ENCODE data around the gene FYCO1.

The FYCO1 gene

DNA sequence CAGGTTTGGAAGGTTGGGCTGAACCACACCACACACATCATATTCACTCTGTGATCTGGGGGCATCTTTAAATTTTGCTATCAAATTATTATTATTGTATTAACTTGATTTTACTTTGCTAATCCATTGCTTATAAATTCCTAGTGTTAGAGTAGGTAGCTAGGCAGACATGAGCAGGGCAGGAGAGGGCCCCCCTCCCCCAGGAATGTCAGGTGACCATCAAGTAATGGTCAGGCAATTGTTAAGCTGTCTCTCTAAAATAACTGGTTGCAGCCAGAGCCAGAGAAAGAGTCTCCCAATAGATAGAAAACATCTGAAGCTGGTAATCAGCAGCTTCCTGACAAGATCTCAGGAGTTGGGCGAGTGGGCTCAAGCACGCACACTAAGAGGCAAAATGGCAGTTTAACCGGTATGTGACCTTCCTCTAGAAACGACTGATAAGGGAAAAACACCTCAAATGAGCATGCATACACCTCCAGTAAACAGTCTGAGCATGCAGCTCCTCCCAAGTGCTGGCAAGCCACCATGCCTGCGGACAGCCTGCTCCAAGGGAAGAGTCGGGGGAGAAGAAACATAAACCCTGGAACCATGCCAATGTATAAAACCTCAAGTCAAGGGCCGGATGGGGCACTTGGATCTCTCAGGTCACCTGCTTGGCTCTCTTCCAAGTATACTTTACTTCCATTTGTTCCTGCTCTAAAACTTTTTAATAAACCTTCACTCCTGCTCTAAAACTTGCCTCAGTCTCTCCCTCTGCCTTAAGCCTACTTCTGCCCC, 55.4 kb downstream of the FYCO1 start:
- no peak for DNase-seq

DNA sequence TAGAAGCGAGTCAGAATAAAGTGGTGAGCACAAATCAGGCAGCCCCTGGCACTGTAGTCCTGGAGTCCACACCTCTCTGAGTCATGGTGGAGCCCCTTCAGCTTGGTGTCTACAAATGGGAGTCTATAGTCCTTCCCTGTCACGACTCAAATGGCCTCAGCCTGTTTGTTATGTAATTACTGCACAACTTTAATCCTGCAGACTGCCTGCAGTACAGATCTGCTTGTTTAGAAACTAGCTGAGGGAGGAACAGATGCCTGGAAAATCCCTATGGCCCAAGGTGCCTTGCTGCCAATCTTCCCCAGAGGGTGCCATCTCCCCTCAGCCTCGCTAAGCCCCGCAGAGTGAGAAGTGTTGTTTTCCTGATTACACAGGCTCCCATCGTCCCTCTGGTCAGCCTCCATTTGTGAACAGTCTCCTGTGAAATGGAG, 56.3 kb downstream of the FYCO1 start:
- DNase-seq = no peak

DNA sequence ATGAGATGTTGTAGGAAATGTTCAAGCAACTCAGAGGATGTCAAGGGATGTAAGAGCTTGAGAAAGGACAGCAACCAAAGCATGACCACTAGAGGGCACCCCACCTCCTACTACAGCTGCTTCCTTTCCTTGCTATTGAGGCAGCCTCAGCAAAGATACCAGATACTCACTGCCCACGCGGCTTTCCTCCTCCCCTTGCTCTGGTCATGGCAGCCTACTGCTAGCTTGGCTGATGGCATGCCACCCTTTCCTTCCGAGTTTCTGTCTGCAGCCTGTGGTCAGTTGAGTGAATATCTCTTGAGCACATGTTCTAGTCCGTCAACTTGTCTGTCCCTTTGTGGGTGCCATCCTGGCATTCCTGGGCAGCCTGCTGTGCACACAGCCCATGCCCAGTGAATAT, 56.8 kb downstream of the FYCO1 start:
- peak; percentile 19 for DNase-seq

DNA sequence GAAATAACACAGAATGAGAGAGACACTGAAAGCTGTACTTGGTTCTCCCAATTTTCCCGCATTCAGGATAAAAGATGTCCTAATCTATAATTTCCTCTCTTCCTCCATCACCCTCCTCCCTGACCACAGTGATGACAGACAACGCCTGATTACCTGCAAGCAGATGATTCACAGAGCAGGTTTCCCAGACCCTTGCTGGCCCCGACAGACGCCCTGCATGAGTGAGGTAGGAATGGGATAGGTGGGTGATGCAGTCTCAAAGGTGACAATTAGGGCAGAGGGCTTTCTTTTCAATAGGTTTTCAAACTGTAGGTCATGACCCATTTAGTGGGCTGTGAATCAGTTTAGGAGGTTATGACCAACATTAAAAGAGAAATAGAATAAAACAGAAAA, 57.6 kb downstream of the FYCO1 start:
- no peak for DNase-seq

DNA sequence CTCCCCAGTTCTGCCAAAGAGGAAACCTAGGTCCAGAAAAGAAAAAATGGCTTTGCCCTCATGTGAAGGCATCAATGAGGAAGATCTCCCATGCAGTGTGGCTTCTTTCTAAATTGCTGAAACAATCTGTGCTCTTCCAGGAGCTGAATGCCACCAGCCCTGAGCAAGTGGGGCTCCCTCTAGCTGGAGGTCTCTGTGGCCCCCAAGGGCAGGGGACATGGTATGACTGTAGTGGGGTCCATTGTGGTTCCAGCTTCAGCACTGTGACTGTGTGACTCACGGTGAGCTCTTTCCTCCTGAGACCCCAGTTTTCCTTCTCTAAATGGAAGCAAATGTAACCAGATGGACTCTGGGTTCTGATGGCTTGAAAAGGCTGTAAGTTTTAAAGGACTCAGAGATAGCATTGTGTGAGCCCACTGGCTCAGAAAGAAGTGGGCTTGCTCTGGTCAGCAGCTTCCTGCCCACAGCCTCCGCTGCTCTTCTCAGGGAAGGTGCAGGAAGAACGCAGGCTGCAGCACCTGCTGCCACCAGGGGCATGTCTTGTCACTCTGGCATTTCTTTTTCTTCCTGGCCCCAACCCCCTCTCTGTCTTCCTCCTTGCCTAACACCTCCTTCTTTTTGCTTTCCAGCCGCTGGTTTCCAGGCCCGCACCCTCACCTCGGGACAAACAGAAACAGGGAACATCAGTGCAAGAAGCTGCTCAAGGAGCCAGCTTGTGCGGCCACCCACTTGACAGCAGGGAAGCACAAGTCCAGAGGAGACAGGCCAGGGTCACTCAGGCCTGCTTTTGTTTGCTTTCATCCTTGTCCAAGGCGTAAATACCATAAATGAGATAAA, 58.2 kb downstream of the FYCO1 start:
- no peak for DNase-seq

DNA sequence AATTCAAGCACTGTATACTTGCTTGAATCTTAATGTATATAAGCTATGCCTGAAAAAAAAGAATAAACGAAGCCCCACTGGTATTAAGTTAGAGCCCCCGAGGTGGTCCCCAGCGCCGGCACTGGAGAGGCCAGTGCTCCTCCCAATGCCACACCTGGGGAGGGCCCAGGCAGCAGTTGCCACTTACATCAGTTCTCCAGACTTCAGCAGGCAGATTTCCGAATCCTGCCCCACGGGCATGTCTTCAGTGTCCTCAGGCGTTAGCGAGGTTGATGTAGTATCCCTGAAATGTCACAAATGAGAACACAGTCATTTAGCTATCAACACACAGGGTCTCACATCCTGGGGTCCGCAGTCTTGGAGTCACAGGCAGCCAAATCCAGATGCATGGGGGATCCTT, 59.4 kb downstream of the FYCO1 start:
- no peak for DNase-seq

DNA sequence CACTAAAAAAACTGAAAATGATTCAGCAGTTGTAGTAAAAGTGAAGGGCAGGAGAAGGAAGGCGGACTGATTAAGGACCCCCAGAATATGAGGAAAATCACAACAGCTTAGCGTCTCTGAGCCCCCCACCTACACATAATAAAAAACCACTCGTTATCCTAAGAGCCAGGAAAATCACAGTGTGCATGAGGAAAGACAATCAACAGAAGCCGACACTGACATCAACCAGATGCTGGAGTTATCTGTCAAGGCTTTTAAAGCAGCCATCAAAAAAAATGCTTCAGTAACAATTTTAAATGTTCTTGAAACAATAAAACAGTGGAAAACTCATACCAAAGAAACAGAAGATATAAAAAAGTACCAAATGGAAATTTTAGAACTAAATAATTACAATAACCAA, 62.0 kb downstream of the FYCO1 start:
- DNase-seq = no peak

DNA sequence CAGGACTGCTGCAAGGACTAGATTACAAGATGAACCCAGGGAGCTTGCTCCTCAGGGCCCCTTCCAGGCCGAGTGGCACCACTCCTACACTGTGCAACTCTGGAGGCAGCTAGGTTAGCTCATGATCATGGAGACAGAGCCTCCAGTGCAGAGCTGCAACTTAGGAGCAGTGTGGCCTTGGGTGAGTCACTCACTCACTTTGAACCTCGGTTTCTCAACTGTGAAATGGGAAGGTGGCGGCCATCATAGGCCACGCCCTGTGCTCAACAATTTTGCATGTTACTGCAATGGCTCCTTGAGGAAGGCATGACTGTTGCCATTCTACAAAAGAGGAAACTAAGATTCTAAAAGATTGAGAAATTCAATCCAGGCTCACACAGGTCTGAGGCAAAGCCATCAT, 63.5 kb downstream of the FYCO1 start:
- no peak for DNase-seq

DNA sequence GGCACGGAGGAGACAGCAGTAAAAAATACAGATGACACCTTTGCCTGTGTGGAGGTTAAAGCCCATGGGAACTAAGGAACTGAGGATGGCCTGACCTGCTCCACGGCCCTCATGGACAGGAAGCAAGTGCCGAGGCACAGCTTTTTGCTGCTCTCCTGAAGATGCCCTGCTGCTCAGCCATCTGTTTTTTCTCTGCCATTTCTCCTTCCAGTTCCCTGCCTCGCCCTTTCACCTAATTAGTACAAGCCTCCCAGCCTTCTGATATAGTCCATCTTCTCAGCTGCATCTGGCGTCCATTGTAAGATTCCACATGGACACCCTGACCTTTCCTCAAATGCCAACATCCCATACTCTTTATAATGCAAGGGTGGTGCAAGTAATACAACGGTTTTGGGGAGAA, 64.1 kb downstream of the FYCO1 start:
- no peak for DNase-seq

DNA sequence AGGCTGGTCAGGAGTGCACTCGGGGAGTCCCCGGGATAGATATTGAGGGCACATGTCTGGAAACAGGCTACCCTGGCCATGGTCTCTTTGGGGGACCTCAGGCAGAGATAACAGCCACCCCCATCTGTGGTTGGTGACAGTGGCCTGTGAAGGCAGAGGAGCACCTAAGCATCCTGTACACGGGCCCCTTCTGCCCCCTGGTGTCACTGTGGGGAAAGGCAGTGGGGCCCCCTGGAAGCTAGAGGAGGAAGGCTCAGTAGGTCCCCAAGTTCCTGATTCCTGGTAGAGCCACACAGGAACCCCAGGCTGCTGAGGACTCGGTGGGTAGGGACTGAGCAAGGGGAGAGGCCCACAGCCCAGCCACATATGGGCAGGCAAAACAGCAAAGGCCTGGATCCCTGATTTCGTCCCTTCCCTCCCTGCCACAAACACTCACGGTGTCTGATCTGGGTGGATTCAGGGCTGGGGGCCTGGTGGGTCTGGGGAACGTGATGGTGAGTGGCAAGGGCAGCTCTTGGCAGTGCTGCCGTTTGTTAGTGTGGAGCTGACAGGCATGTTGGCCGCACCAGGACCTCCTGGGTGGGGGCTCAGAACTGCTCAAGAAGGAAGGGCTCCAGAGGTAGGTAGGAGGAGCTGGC, 66.5 kb downstream of the FYCO1 start:
- no peak for DNase-seq

DNA sequence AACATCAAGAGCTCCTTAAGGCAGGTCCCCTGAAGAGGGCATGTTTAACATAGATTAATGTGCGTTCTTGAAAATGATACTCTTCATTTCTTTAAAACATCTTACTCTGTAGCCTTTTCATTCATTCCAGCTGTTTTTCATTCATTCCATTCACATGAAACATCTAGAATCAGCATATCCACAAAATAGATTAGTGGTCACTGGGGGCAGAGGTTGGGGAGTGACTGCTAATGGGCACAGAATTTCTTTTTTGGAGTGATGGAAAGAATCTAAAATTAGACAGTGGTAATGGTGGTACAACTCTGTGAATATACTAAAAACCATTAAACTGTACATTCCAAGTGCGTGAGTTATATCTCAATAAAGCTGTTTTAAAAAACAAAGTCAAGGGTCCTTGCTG, 67.7 kb downstream of the FYCO1 start:
- DNase-seq = no peak

DNA sequence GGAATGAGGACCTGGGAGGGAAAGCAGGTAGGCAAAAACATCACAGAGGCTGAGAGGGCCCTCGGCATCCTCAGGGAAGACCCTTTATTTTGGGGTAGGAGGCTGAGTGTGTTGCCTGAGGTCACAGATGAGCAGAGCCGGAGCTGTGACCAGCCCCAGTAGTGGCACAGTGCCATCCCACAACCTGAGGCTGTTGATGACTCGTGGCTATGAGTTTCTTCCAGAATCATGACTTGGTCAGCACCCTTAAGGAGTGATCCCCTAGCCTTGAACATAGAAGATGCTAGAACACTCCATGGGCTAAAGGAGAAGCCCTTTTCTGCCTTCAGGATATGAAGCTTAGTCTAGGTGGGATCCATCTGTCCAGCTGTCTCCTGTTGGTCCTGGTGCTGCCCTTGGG, 71.9 kb downstream of the FYCO1 start:
- no peak for DNase-seq

DNA sequence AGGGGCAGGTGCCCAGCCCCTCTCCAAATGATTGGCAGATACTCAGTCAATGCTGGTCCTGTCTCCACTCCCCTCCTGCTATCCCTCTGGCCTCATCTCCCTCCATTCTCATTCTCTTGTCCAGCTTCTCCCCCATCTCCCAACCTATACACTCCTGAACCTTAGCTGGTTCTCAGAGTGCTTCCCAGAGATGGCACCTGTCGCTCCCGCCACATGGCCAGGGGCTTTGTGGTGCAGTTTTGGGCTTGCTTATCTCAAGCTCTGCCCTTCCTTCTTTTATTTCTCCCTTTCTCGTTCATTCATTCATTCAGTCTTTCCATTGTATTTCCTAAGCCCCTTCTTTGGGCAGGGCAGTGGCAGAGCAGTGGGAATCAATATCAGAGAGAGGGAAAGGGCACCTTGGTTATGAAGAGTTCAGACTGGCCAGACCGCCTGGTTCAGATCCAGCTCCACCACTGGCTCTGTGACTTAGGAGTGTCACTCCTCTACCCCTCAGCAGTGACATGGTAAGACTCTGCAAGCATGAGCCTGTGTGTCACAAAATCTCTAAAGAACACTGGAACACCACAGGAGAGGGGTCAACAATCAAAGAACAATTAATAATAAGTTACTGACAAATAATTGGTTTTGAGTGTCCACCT, 72.6 kb downstream of the FYCO1 start:
- DNase-seq = no peak

DNA sequence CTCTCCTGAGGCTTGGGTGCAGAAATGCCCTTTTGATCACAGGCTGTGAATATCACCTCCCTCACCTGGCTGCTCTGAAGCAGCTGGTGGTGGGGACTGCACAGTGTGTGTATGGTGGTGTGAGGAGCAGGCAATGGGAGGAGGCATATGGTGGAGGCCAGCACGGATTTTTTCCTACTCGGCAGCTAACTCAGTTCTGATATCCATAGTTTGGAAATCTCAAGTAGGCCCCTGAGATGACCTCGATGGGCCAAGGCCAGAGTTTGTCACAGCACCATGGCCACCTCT, 73.6 kb downstream of the FYCO1 start:
- no peak for DNase-seq

DNA sequence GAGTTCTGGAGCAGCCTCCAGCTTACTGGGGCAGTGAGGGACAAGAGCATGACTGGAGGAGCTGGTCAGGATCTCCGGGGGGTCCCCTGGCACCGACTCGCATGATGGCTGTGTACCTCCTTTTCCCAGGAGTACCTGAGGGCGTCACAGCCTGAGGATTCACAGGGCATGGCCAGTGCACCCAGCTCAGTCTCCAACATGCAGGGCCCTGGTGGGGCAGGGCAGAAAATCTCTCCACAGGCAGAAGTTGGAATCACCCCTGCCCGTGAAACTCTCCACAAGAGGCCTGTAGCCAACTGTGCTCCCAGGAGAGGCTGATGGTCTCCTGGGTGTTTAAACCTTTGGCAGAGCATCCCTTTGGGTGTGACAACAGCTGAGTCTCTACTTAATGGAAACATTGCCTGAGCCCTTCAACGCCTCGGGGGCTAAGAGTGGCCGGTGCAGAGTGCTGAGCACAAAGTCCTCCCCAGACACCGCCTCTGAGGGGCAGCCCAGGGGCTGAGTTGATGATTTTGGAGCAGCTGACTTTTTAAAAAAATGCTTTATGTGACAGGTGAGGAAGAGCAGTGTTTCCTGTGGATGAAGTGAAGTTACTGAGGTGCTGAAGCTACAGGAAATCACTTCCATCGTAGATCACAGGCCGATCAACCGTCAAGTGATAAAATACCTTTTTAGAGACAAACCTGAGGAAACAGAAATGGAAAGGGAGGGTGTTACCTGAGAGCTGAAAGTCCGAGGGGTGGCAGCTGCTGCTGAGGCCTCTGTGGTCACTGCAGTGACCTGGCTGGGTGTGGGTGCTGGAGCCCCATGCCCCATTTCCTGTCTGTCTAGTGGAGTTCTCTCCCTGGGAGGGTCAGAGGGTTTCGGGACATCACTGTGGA, 74.2 kb downstream of the FYCO1 start:
- DNase-seq = no peak

DNA sequence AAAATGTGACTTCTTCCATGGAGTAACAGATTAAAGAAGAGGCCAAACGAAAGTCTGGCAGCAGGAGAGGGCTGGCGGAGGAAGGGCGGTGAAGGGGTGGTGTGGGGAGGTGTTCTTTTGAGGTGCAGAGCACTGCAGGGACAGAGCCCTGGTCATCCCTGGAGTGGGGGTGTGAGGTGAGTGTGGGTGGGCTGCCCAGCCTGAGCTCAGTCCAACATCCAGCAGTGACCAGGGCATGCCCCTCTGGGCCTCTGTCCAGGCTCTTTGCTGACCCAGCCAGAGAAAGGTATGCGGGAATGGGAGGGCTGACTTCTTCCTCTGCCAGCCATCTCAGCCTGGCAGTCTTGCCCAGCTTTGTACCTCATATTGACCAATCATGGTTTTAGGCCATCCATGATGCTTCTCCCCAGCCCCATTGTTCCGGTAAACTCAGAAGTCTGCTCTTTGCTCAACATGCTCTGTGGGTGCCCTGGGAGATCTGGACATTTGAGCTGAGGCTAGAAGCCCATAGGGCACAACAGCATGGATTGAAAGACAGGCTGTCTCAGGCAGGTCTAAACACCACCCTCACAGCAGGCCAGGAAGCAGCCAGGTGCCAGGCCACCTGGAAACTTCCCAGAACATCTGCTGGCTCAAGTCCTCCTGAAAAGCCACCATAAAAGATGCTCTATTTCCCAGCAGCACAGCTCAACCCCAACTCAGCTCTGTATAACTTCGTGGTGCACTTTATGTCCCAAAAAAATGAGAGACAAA, 78.3 kb downstream of the FYCO1 start:
- no peak for DNase-seq

DNA sequence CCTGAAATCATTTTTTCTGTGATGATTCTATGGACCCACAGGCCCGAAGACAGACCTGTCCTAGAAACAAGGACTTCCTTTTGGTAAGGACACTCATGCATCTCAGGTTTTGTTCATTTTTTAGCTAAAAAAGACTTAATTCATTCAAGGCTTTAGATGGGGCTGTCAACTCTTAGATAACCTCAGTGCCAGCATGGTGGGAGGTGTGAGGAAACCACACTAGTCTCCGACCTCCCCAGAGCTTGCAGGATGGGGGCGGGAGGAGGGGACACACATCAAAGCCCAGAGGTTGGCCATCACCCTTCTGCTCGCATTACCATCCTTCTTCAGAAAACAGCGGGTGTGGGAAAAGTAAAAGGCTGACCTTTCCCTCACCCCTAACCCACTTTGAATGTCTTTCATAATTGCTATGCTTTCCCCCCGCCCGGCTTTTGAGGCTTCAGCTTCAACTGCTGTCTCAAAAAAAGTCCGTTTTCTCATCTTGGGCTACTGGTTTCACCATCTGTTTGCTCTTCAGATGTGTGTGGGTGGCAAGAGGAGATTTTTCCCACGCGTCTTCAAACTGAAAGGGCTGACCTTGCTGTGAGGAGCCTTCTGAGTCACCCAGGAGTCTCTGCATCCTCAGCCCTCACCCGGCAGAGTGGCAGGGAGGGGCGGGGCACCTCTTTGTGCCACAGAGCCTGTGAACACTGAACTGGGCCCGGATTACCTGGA, 79.9 kb downstream of the FYCO1 start:
- DNase-seq = no peak

DNA sequence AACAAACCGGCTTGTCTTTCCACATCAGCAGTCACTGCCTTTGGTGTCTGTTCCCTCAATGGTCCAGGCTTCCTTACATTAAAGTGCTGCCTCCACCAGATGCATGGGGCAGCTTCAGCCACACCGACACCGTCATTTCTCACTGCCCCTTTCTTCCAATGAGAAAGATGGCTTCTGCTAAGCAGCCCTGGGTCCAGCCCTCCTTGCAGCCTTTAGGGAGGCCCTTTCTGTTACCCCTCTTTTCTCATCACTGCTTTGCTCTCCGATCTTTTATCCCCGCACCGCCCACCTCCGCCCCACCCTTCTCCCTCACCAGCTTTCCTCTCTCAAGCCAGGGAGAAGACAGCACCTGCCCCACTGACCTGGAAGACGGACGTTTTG, 80.6 kb downstream of the FYCO1 start:
- DNase-seq = no peak

DNA sequence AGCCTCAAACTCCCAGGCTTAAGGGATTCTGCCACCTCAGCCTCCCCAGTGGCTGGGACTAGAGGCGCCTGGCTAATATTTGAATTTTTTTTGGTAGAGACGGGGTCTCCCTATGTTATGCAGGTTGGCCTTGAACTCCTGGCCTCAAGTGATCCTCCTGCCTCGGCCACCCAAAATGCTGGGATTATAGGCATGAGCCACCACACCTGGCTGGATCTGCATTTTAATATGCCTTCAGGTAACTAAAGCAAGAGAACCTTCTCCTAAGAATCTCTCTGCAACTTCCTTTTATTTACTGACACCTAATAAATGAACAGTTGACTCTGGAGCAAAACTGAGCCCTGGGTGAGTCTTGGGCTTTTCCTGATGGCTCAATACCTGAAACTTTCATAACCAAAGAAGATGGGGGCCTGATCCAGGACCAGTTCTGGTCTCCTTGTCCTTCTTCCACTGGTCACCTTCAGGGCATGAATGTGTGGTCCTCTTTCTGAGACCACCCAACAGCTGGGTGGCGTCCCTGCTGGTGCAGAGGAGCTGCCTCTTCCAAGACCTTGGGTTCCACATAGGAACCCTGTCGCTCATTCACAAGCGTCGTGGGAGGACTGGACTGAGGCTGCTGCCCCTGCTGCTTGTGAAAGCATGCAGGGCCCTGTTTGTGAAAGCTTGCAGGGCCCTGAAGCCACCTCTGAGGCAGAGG, 81.1 kb downstream of the FYCO1 start:
- DNase-seq = no peak

DNA sequence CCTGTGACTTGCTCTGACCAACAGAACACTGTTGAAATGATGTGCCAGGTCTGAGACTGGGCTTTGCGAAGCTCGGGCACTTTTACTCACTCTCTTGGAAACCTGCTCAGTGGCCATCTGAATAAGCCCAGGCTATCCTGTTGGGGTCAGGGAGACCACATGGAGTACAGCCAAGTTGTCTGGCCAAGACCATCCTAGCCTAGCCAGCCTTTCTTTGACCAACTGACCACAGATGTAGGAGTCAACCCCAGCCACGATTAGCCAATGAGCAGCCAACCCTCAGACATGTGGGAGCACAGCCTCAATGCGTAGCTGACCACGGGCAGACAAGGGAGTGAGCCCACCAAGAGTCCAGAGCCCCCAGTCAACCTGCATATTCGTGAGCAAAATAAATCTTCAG, 83.2 kb downstream of the FYCO1 start:
- DNase-seq = no peak

Measured in NCI-H774 (cell line).